PFSK-1 (cell line): Measurements from ENCODE around the gene U2AF1L4.

ENCODE experiments used
- REST ChIP-seq, 2 experiments: IDR thresholded peaks; 2 replicates each; pipeline versions ENCODE4 v1.6.1 to v1.8.0; 2011 to 2012; ENCODE audit warnings: low read depth in 2 of 2, low read length in 2 of 2, control low read depth in 1 of 2, inconsistent platforms in 1 of 2, mild to moderate bottlenecking in 1 of 2, moderate library complexity in 1 of 2; ENCODE audit not compliant: insufficient read depth in 1 of 2
- TAF1 ChIP-seq: IDR thresholded peaks from 2 replicates; pipeline ENCODE4 v1.6.1; 2012; ENCODE audit warnings: low read length, control low read depth, borderline replicate concordance; ENCODE audit not compliant: insufficient read depth

GRCh38 chr19:35787227-35787799 lies 42.1 kb upstream of the U2AF1L4 start:
- no peak for TF ChIP-seq TAF1
- no peak for TF ChIP-seq REST (IDR thresholded peaks at IDR 0.05; ENCODE audit: insufficient read depth in 1 of 2, low read depth in 2 of 2, low read length in 2 of 2)
